Endometrium (tissue), 2 donors: Measurements from ENCODE around the gene MEG3.

ENCODE experiments used
- FAIRE-seq: peaks from 2 replicates; lab custom pipeline; 2012; peaks lifted over from hg19 to GRCh38; lab: Jason Lieb, UNC
- donor health status: control.
- donor health status: control.

The MEG3 gene

DNA sequence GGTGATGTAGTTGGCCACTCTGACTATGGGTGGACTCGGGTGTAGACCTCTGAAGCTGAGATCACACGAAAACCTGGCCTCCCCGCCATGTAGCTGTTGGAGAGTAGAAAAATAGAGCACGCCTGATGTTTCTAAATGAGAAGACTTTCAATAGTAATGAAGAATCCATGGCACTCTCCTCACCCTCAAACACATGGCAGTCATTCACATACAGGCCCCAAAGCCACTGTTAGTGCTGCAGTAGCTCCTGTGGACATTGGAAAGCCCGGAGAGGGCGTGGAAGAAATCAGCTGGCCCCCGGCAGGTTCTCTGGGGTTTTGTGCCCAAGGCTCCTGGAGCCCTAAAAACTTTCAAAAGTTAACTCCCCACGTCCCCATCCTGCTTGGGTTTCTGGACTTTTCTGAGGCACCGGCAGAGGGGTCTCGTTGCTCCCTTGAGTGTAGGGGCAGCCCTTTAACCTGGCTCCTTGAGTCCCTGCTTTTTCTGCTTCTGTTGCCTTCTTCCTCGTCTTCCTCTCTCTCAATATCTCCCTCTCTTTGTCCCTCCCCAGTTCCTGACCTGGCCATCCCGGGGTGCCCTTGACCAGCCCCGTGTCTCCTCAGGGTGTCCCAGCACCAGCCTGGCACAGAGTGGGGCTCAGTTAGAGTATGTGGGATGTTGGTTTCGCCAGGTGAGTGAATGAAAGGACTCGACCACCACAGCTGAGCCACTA is 8.3 kb downstream of the MEG3 start:
- FAIRE-seq = no peak

DNA sequence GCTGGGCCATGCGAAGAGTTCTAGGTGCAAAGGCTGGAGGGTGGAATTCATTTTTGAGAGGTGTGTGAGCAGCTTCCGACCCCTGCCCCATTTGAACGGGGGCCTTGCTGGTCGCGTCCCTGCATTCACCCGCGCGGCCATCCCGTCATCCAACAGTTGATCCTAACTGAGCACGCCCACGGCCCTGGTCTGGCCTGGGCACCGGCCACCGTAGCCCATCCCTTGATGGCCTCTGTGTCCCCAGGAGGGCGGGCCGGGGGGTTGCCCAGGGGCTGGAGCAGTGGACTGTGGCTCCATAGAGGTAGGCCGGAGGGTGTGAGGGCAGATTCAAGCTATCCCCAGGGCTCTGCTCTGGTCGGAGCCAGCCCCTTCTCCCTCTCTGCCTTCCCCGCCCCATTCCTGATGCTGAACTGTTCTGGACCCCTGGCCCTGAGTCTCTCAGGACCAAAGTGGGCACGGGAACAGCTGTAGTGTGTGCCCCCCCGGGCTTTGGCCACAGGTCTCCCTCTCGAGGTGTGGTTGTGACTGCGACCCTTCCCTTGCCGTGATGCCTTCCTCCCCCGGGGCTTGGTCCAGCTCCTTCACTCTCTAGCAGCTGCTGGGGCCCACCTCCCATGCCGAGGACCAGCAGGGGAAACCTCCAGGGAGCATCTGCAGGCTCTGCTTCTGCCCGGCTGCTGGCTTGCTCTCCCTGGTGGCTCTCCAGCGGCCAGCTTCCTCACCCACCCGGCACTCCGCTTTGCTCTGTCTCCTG is 9.1 kb downstream of the MEG3 start:
- no peak for FAIRE-seq

DNA sequence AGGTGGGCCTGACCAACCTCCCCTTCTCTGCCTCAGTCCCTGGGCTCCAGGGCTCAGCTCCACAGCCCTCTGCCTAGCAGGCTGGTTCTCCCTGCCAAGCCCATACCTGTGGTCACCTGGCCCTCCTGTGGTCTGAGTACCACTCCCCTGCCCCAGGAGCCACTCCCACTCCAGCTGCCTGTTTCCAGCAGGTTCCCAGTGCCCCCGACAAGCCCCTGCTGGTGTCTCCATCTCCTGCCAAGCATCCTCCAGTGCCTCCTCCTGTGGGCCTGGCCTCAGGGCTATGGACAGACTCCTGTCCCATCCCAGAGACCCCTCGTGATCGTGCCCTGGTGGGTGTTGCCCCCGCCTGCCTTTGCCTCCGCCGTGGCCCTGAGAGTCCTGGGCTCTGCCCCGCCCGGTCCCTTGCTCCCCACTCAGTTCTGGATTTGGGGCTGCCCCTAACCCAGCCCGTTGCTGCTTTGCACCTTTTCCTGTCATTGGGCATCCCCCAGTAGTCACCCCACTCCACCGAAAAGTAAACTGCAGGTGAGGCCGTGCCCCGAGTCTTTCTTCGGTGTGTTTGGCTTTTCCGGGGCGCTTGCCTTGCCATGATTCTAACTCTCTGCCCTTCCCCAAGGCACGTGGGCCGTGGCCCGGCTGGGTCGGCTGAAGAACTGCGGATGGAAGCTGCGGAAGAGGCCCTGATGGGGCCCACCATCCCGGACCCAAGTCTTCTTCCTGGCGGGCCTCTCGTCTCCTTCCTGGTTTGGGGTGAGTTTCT is 9.8 kb downstream of the MEG3 start:
- no peak for FAIRE-seq

DNA sequence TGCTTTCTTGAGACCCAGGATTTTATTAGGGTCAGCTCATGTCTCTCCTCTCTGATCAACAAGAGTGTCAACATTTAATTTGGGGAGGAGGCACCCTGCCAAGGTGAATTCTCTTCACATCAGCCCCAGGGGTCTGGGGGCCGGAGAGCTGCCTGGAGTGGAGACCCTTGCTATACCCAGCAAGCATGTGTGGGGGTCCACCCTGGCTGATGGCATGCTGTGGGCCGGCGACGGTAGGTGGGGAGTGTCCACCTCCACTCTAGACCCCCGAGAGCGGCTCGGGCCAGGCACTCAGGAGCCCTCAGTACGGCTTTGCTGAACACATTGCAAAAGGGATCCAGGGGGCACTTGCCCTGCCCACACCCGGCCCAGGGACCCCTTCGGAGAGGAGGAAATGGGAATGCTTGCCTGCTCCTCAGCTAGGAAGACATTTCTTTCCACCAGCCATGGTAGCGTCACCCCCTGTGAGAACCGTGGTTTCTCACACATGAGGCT is 10.4 kb downstream of the MEG3 start:
- FAIRE-seq = no peak

DNA sequence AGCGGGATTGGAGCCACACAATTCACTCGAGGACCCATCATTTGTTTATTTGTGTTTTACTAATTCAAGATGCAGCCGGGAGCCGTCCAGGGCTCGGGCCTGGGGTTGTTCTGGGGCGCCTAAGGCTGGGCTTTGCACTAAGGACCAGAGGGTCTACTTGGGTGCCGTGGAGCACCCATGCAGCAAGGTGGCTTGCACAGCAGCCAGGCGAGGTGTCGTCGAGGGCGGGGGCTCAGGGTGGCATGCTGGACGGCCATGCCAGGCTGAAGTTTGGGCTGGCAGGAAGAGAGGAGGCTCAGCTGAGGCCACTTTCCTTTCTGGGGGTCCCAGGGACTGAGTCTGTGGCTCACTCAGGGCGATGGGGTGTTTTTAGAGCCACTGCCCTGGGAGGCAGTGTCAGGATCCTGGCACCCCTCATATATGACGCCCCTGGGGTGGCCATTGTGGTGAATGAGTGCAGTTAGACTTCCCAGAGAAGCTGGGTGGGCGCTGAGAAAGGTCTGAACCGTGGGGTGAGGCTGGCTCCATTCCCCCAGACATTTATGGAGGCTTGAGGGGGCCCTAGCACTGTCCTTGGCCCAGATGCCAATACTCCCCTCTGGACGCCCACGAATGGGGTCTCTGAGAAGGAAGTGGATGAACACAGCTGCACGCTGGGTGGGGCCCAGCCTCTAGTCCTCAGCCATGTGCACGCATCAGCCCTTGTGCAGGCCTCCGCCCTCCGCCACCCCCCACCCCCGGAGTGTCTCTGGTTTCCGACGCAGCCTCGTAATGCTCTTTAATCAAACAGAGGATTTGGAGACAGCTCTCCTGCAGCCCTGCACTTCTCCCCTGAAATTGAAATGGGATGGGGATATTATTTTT is 11.3 kb downstream of the MEG3 start:
- FAIRE-seq = no peak

DNA sequence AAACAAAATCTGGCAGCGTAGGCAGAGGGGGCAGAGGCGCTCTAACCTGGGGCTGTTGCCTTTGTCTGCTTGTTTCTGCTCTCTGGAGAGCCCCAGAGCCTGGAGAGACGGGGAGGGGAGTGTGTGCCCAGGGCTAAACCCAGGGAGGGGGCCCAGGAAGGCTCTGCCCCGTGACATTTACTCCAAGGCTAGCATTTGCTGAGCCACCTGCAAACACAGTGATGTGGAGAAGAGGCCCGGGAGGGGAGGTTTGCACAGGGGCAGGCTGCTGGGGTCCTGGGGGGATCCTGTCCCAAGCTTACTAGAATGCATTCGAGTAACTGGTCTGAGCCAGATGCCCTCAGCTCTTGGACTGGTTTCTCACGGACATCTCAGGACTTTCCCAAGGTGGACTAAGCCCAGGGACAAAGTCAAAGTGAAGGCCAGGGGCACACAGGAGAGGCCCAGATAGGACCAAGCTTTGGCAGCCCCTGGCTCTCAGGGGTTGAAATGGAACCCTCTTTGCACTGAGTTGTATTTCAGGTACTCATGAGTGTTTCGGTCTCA is 12.0 kb downstream of the MEG3 start:
- no peak for FAIRE-seq

DNA sequence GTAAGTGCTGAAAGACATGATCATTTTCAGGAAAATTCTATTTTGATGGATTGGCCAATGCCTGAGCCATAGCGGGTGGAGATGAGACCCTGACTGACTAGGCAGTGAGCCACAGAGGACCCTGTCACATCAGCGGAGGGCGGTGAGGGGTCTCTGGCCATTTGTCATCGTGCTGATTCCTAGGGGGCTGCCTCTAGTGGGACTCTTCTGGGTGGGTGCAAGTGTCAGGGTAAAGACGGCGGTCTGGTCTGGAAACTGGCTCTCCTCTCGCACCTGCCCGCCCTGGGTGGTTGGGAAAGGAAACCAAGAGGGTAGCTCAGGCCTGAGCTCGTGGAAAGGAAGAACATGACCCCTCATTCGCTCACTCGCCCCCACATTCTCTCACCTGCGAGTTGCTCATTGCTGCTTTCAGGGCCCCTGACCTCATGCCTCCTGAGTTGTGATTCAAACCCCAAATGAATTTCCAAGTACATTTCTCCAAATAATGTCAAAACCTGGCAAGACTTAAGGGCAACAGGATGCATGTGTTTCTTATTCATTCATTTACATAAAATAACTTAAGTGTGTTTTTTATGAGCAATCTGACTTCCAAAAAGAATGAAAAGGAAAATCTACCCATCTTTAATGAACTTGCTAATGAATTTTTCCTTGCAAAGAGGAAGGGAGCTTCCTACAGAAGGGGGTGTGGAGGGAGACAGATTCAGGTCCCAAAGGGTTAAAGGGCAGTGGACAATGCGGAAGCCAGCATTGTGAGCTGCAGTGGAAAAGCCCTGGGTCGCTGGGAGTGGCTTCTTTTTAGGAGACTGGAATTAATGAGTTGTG is 12.8 kb downstream of the MEG3 start:
- FAIRE-seq = no peak

DNA sequence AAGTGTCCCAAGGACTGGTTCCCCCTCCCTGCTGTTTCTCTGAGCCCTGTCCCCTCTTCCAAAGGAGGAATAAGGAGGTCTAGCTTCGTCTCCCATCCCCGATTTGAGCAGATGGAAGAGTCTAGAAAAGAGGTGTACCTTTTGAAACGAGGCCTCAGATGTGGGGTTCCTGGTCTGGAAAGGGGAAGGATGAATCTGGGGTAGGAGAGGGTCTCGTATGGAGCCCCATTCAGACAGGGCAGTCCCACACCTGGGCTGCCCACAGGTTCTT is 13.3 kb downstream of the MEG3 start:
- FAIRE-seq = no peak

DNA sequence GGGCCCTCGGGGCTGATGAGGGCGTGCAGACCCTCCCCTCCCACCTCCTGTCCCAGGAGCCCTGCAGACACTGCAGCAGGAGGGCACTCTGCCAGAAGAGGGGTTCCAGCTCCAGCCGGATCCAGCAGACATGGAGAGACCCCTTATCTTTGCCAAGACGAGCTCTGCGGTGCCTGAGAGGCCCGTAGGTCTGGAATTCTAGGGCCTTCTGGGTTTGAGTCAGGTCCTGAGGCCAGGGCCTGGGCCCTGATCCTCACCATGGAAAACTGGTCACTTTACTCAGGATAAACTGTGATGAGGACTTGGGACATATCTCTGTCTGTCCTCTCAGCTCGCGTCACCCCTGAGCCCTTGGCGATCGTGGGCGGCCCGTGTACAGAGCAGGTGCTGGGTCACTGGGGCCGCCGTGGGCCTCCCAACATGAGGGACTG is 13.8 kb downstream of the MEG3 start:
- no peak for FAIRE-seq

DNA sequence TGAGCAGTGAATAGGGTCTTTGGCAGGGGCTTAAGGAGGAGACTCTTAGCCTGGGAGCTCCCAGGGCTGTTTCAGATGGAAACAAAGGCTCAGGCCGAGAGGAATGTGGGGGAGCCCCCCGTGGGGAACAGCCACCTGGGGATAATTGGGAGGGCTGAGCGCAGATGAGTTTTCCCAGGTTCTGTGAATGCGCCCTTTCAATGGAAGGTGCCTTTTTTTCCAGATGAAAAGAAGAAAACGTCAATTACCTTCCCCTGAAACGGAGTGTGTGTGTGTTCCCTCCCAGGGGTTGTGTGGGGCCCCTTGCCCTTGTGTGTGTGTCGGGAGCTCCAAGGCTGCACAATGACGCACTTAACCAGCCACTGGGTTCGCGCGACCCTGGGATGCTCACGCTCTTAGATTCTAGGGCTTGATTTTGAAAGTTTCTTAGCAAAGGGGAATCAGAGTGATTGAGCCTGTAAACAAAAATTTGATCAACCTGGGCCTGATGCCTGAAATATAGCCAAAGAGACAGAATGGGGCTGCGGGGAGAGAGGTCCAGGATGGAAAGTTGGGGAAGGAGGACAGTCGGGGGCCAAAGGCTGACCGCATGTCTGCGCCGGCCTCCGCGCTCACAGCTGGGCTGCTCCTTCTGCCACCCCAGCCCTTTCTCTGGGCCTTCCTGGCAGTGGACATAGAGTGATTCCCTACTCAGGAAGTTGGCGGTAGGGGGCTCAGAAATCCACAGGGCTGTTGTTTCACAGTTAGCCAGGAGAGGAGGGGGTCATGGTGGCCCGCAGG is 14.6 kb downstream of the MEG3 start:
- FAIRE-seq = no peak

DNA sequence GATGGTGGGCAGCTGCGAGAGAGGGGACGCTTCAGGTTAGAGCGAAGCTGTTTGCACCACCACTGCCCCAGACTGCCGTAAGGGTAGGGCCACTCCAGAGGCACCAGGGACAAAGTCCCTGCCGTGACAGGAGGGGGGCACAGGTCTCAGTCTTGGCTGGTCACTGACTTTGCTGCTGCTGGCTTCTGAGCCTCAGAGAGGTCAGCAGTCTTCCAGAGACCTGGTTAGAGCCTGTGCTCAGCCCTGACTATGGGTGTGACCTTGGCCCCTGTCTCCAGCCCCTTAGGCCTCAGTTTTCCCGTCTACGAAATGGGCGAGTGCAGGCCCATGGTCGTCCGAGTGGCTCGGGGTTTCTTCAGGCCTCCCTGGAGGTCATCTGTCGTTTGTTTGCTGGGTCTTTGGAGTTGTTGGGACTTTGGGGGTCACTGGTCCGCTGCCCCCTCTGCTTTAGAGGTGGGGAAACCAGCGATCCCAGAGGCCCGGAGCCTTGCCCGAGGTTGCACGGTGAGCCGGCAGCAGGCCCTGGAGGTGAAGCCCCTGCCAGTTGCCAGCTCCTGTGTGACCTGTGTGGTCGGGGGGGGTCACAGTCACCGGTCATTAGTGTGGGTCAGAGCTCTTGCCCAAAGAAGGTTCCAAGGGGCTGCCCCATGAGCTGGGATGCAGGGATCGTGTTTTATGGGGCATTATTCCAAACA is 15.3 kb downstream of the MEG3 start:
- FAIRE-seq = no peak

DNA sequence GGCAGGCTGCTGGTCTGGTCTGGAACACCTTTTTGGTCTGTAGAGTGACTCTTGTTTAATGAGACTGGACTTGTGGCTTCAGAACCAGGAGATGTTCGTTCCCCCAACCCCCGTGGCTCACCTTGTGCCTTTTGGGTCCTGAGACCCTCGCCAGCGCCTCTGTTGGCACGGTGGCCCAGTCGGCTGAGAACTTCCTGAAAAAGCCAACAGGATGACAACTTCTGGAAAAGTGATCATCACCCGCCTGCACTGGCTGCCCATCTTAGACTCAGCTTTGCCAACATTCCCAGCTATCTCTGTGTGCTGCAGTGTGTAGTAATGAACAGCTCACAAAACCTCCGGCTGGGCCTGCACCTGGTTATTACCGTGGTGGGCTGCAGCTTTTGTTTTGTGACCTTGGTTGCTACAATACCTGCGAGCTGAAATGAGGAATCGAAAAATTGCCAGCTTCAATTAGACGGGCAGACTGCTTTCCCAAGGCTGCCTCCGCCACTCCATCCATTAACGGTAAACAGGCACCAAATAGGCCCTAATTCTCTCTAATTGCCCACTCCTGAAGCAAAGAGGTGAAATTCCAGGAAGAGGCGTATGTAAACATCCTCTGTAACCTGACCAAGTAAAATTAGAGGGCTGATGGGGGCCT is 16.0 kb downstream of the MEG3 start:
- no peak for FAIRE-seq

DNA sequence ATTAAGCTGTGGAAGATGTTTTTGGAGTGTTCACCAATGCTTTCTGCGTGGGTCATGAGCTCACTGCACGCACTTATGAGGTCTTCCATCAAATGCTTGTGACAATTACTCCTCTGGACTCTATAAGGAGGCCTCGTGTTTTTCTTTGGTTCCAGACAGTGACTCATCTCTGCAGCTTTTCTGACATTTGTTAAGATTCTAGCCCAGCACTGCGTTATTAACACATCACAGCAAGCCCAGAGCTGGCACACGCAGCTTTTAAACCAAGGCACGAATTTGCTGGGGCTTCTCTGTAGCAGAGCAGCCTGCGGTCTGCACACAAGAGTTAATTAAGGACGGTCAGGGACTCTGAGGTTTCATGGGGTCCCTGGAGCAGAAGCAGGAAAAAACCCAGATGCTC is 16.9 kb downstream of the MEG3 start:
- no peak for FAIRE-seq

DNA sequence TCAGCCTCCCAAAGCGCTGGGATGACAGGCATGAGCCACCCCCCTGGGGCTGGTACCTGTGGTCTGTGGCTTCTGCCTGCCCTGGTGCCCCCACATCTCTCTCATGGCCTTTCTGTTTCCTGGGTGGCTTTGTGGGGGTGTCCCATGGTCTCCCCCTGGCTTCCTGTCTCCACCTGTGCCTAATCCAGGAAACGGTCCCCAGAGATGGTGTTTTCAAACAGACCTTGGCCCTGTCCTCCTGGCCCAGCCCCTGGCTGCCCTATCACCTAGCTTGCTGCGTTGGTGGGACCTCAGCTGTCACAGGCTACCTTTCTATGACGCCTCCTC is 18.1 kb downstream of the MEG3 start:
- no peak for FAIRE-seq

DNA sequence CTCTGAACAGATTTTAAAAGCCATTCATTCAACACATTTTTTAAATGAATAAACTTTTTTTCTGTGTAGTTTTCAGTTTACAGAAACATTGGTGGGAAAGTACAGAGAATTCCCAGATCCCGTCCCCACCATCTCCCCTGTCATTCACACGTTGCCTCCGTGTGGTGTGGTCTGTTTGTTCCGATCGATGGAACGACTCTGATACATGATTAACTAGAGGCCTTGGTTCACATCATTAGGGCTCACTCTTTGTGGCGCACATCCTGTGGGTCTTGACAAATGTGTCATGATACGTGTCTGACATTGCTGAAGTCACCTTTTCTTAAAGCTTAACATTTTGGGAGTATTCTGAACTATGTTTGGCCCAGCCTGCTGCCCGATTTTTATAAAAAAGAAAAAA is 18.5 kb downstream of the MEG3 start:
- FAIRE-seq = no peak

DNA sequence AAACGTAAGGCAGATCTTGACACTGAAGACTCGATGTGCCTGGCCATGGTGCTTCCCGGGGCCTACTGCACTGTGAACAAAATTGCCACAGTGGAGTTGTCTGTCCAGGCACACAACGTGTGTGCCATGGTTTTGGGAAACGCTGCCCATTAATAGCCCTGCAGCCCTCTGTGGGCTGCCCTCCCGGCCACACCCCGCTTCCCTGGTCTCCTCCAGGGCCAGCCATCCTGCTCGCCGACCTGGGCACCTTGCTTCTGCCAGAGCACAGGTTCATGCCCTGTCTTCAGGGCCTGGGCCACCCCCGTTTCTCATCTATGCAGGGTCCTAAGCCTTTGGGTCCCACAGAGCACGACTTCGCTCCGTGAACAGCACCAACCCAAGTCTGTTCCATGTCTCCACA is 18.9 kb downstream of the MEG3 start:
- FAIRE-seq = no peak

DNA sequence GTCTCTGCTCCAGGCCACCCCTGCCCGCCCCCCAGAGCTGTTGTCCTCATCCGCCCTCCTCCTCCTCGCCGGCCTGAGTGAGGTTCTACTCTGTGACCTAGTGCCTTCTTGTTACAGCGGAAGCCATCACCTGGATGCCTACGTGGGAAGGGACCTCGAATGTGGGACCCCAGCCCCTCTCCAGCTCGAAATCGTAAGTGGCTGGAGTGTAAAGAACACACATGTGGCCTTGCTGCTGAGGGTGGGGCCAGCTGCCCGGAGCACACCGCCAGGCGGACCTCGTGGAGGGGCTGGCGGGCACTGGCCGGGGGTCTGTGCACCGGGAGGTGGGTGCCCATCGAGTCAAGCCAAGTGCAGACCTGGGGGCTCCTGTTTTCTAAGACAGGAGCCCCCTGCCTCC is 19.4 kb downstream of the MEG3 start:
- no peak for FAIRE-seq

DNA sequence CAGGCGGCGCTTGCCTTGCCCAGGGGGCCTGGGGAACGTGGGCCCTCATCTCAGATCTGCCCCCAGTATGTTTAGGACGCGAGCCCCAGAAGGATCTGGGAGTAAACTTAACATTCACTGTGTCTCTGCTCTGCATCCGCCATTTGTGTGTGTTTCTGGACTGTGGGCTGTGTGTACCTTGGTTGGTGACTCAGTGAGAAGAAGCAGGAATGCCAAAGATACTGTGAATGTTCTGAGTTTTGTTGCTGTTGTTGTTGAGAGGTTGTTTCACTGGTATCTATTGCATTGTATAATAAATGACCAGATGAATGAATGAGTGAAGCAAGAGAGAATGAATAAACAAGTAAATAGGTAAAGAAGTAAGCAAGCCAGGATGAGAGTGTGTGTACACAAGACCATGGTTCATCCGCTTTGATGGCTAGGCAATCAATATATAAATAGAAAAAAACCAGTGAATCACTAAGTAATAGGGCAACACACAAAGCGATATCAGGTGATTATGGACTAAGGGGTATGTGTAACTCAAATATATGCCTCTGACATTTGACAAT is 20.5 kb downstream of the MEG3 start:
- FAIRE-seq = no peak
